Activated naive CD4-positive, alpha-beta T cell (primary cell): ENCODE results near the gene PRR23B.

Experiments used
- DNase-seq, 4 experiments: peaks; one replicate each; lab custom pipeline; 2025; lab: John Stamatoyannopoulos, UW

Gene PRR23B

GRCh38 chr3:138974462-138974861 lies 46.3 kb downstream of the PRR23B start:
- no peak for DNase-seq

GRCh38 chr3:138972941-138973340 lies 47.8 kb downstream of the PRR23B start:
- DNase-seq = no peak

DNA sequence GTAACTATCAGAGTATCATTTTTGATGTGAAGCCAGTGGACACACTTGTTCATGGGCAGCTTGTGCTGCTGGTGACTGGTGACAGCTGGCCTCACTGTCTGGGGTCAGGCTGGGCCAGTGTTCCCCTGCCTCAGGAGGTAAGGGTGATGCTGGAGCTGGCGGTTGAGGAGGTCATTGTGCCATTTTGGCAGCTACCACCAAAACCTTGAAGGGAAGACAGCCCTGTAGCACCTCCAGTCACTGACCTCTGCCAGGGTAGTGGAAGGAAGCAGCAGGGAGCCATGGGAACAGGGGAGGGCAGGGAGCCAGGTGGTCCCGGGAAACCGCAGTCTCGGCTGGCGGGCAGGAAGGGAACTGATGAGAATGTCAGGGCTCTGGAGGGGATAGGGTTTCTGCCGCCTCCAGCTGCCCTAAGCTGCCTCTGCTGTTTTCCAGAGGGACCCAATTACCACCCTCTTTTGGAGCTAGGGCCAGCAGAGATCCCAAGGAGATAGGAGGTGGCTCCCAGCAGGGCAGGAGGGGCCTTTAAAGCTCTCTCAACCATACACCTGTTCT lies 48.9 kb downstream of the PRR23B start:
- no peak for DNase-seq
